ENCODE data around the gene JCAD.

Gene JCAD

GRCh38 chr10:29982997-29983648 is 76.3 kb downstream of the JCAD start:
- no peak for DNase-seq (ENCODE audit: low read depth, low spot score)

DNA sequence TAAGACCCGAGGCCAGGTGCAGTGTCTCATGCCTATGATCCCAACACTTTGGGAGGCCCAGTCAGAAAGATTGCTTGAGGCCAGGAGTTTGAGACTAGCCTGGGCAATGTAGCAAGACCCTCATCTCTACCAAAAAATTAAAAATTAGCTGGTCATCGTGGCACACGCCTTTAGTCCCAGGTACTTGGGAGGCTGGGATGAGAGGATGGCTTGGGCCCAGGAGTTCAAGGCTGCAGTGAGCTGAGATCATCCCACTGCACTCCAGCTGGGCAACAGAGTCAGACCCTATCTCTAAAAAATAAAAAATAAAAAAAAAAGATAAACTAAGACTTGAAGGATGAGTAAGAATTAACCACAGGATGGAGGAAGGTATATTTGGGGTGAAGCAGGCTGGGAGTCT is 77.9 kb downstream of the JCAD start:
- no peak for DNase-seq (ENCODE audit: low read depth, low spot score)

DNA sequence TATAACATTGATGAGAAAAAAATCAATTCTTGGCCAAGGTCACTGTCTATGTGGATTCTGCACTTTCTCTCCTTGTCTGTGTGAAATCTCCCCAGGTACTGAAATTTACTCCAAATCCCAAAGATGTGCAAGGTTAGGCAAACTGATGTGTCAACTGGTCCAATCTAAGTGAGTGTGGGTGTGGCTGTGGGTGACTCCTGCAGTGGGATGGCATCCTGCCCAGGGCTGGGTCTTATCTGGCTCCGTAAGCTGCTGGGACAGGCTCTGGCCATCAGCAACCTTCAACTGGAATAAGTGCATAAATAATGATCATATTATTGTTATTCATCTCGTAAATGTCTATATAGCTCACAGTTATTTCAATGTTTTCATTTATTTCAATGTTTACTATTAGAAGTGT is 79.3 kb downstream of the JCAD start:
- DNase-seq (ENCODE audit: low read depth, low spot score) = peak; percentile 60

DNA sequence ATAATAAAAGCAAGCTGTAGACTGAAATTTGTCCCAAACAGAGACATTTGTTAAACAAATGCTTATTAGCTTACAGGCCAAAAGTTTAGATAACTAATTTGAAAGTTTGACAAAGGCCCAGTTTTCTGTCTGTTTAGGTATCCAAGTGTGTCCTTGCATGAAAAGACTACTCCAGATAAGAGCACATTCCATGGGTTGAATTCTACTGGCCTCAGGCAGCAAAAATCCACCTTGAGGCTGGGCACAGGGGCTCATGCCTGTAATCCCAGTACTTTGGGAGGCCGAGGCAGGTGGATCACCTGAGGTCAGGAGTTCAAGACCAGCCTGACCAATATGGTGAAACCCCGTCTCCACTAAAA is 80.0 kb downstream of the JCAD start:
- DNase-seq (ENCODE audit: low read depth, low spot score) = peak; percentile 64

DNA sequence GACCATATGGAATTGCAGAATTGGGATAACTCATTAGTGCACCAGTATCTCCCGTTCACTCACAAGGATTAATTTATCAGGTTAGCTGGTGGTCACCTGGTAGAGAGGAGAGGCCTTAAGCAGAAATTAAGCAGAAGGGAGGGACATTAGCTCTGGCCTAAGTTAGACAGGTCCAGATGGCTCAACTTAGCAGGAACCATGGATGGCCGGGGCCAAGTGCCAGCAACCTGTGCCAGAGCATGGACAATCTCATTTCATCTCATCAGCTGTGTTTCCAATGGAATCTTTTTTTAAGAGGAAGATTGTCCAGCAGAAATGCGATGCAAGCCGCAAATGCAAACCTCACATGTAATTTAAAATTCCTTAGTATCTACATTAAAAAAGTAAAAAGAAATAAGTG is 82.2 kb downstream of the JCAD start:
- DNase-seq (ENCODE audit: low read depth, low spot score) = no peak

- no peak for DNase-seq (ENCODE audit: low read depth, low spot score)
Measured at GRCh38 chr10:29976134-29976533, 83.3 kb downstream of the JCAD start.

DNA sequence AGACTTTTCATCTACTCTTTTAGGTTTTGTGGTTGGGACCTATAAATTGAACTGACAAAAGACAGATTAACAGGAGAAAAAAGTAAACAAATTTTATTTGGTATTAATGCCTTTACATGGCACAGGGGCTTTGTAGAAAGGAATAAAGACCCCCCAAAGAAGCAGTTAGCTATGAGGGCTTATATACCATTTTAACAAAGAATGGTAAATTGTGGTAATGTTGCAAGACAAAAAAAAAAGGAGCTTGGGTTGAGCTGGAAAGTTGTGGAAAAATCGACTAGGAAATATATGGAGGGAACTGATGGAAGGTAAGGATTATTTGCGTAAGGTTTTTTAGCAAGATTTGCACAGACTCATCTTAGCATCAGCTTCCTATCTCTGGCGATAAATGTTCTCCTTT is 84.6 kb downstream of the JCAD start:
- no peak for DNase-seq (ENCODE audit: low read depth, low spot score)

DNA sequence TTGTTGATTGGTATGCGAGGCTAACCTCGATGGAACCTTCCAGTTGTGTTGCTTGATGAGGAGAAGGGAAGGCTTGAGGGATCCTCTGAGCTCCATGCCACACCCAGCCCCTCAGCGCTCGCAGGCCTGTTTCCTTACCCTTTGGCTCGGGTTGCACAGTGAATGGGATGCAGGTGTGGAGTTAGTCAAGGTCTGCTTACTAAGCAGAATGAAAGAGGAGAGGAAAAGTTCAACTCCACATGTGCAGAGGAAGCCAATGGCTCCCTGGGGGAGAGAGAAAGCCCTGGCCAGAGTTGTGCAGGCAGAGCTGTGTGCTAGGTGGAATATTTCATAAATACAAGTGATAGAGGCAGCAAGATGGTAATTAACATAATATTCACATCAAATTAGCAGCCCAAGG is 85.5 kb downstream of the JCAD start:
- no peak for DNase-seq (ENCODE audit: low read depth, low spot score)

GRCh38 chr10:29970576-29970975 is 88.8 kb downstream of the JCAD start:
- DNase-seq (ENCODE audit: low read depth, low spot score) = no peak

- DNase-seq (ENCODE audit: low read depth, low spot score) = no peak
Measured at GRCh38 chr10:29970012-29970396, 89.4 kb downstream of the JCAD start.

GRCh38 chr10:29969255-29970011 is 90.0 kb downstream of the JCAD start:
- DNase-seq (ENCODE audit: low read depth, low spot score) = no peak

- DNase-seq (ENCODE audit: low read depth, low spot score) = no peak
Measured at GRCh38 chr10:29968585-29968984, 90.8 kb downstream of the JCAD start.

DNA sequence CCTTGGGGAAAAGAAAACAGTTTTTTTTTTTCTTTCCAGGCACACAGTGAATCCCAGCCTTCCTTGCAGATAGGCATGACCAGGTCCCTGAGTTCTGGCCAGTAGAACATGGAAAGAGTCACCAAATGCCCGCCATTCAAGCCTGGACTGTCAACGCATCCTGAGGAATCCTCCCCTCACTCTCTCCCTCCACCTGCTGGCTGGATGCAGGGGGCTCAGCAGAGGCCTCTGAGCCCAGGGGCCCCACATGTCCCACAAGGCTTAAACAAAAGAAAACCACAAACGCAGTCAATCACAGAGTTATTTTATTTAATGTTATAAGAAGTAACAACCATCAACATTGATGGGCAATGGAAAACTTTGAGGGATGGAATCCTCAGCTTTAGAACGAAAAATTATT is 93.1 kb downstream of the JCAD start:
- no peak for DNase-seq (ENCODE audit: low read depth, low spot score)
